WI38 (cell line): ENCODE data around the gene PRR12.
A peak's percentile ranks its signal among the peaks of the same experiment; 100 is the strongest.

Source experiments
- H3K4me3 ChIP-seq: 2 replicates; pipeline ENCODE4 v1.5.1; 2011; ENCODE audit warnings: low read depth, mild to moderate bottlenecking, control low read depth, low read length
- TF ChIP-seq, protein P1 (sequence below): IDR thresholded peaks from 2 replicates; pipeline ENCODE4 v1.5.1; 2012; ENCODE audit warnings: low read depth, mild to moderate bottlenecking, control low read depth, low read length

PRR12 gene

DNA sequence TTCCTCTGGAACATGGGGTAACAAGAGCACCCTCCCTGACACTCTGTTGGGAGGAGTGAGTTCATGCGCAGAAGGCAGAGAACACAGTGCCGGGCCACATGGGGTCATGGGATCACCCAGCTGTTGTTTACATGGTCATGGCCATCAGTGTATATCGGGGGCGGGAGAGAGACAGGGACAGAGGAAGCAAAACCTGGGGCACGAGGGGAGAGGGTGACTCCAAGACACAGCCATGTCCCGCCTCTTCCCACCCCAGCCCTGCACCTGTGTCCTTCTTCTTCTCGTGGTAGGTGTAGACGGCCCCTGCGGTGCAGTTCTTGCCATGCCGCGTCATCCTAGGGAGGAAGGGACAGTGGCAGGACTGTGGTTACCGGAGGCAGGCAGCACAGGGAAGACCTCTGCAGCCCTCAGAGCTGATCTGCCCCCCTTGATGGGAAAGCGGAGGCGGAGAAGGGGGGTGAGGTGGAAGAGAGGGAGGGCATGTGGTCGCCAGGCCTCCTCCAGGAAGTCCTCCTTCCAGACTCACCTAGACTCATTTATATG is 30.6 kb upstream of the PRR12 start:
- no peak overlapping the region for H3K4me3 ChIP-seq

DNA sequence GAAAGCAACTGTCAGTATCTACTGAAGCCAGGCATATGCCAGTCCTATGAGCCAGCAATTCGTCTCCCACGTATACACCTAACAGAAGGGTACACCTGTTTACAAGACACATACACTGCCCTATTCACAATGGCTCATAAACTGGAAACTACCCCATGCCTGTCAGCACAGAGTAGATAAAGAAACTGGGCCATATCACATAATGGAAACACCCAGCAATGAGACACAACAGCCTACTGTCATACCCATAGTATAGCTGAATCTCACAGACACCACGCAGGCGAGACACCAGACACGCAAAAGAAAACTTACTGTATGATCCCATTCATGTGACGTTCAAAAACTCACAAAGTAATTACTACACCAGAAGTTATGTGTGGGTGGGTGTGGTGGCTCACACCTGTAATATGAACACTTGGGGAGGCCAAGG is 26.4 kb upstream of the PRR12 start:
- TF ChIP-seq, protein P1, sequence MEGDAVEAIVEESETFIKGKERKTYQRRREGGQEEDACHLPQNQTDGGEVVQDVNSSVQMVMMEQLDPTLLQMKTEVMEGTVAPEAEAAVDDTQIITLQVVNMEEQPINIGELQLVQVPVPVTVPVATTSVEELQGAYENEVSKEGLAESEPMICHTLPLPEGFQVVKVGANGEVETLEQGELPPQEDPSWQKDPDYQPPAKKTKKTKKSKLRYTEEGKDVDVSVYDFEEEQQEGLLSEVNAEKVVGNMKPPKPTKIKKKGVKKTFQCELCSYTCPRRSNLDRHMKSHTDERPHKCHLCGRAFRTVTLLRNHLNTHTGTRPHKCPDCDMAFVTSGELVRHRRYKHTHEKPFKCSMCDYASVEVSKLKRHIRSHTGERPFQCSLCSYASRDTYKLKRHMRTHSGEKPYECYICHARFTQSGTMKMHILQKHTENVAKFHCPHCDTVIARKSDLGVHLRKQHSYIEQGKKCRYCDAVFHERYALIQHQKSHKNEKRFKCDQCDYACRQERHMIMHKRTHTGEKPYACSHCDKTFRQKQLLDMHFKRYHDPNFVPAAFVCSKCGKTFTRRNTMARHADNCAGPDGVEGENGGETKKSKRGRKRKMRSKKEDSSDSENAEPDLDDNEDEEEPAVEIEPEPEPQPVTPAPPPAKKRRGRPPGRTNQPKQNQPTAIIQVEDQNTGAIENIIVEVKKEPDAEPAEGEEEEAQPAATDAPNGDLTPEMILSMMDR, result no peak
- H3K4me3 ChIP-seq, result no peak overlapping the region

More for the DNA sequence above, 30.6 kb upstream of the PRR12 start:
- TF ChIP-seq, protein P1, result no peak

DNA sequence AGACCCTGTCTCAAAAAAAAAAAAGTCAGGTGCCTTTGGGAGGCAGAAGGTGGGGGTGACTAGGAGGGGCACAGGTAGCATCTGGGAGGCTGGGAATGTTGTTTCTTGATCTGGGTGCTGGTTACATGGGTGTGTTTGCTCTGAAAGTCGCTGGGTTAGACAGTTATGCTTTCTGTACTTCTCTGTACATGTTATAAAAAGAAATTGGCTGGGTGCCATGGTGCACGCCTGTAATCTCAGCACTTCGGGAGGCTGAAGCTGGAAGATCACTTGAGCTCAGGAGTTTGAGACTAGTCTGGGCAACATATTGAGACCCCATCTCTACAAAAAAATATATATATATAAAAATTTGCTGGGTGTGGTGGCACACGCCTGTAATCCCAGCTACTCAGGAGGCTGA is 25.7 kb upstream of the PRR12 start:
- TF ChIP-seq, protein P1, result no peak
- no peak overlapping the region for H3K4me3 ChIP-seq

DNA sequence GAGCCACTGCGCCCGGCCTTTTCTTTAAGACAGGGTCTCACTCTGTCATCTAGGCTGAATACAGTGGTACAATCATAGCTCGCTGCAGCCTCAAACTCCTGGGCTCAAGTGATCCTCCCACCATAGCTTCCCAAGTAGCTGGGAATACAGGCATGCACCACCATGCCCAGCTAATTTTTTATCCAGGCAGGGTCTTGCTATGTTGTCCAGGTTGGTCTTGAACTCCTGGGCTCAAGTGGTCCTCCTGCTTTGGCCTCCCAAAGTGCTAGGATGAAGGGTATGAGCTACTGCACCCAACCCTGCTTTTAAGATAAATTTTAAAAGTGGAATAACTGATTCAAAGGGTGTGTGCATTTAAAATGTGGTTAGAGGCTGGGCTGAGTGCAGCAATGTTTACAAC is 24.7 kb upstream of the PRR12 start:
- TF ChIP-seq, protein P1, result no peak
- no peak overlapping the region for H3K4me3 ChIP-seq

DNA sequence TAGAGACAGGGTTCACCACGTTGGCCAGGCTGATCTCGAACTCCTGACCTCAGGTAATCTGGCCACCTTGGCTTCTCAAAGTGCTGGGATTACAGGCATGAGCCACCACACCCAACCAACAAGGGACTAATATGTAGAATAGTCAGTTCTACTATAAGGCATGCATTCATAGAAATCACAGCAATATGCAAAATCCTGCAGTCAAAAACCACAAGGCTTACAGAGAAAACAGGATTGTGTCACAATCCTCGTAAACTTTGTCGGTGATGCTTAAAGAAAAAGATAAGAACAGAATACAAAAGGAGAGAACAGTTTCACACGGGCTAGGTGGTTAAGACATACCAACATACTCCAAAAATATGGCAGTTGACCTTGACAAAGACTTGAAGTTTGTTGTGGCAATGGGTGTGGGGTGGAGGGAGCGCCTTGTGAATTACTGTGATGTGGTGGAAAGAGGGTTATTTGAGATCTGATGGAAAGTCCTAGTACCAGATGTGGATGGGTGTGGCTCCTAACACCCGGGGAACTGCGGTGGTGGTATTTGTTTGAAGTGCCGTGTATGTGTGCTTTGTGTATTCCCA is 23.0 kb upstream of the PRR12 start:
- TF ChIP-seq, protein P1, result no peak
- no peak overlapping the region for H3K4me3 ChIP-seq

DNA sequence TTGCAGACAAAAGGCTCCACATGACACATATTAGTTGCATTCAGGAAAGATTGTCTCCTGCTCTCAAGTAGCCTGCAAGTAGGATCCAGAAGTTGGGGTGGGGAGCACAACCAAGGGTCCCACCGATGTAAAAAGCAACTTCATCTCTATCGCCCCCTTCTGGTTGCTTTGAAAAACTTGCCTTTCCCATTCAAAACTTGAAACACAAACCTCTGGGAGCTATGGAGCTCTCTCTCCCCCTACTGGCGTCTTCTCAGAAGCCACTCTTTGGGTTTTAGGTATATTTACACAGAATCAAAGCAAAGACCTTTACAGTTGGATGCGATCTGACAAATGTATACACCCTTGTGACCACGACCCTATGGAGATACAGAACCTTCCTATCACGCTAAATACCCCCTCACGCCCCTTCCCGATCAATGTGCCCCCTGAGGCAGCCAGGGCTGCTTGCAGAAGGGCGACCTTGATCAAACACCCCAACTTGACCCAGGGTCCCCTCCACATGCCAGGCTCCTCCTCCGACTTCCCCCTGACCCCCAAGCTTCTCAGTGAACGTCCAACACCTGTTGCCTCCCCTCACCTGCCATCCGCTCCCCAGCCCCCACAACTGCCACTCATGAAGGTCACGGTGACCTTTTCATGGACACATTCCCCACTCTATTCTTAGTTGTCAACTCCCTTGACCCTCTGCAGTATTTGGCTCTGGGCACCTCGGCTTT is 20.7 kb upstream of the PRR12 start:
- TF ChIP-seq, protein P1, result peak; percentile 99
- no peak overlapping the region for H3K4me3 ChIP-seq

DNA sequence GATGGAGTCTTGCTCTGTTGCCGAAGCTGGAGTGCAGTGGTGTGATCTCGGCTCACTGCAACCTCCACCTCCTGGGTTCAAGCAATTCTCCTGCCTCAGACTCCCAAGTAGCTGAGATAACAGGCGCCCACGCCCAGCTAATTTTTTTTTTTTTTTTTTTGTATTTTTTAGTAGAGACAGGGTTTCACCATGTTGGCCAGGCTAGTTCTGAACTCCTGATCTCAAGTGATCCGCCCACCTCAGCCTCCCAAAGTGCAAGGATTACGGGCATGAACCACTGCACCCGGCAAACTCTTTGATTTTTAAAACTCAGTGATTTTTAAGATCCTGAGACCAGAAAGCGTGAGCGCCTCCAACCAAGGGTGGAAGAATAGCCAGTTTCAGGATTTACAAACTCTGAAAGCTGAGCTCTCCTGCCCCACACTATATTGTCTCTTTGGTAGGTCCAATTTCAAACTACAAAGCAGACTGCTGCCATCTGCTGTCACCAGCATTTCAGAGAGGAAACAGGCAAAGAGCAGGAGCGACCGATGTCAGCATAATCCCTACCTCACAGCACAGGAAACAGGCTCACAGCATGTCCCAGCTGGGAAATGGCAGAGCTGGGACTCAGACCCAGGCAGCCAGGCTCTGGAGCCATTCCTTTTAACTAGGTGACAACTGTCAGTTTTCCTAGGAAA is 19.8 kb upstream of the PRR12 start:
- TF ChIP-seq, protein P1, result no peak
- no peak overlapping the region for H3K4me3 ChIP-seq
